Stimulated activated CD8-positive, alpha-beta memory T cell treated with anti-CD3 and anti-CD28 coated beads, Interleukin-15, amount 100 ng/mL, for 48 hours (primary cell): ENCODE measurements around the gene ULK4.

Experiments used
- DNase-seq, 2 donors: peaks; one replicate each; pipeline ENCODE4 v3.0.0-alpha.2; 2020; ENCODE audit warnings: low read depth in 2 of 2

ULK4 gene

GRCh38 chr3:41198950-41199865 lies 762.7 kb downstream of the ULK4 start, which contains the start of gene CTNNB1:
CTNNB1 (plus strand) TSS chr3:41199505; CDS start chr3:41224069, 24,564 bp downstream.
- peak; percentile 78 to 86 for DNase-seq

DNA sequence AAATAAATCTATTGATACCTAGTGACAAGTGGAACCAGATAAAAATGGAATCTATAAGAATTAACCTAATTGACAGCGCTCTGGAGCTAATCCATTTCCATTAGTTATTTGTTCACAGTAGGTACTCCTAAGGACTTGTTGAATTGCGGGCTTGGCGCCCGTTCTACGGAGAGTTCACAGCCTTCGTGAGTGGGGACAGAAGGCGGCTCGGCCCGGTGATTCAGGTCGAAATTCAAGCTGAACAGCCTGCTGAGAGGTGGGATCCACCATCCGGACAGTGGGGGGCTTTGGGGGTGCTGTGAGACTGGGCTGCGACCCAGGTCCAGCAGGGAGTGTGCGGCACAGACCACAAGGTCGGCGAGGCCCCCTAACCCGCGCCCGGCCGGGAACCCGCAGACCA lies 763.4 kb downstream of the ULK4 start:
- no peak for DNase-seq

- DNase-seq: no peak
These were observed 763.9 kb downstream of the ULK4 start for GRCh38 chr3:41198046-41198445.
